HK-2 (cell line): ENCODE data around the gene CBX7.

Source experiments
- DNase-seq: peaks from one replicate; pipeline ENCODE4 v3.0.0-alpha.2; 2018; ENCODE audit not compliant: unreplicated experiment

CBX7 gene

DNA sequence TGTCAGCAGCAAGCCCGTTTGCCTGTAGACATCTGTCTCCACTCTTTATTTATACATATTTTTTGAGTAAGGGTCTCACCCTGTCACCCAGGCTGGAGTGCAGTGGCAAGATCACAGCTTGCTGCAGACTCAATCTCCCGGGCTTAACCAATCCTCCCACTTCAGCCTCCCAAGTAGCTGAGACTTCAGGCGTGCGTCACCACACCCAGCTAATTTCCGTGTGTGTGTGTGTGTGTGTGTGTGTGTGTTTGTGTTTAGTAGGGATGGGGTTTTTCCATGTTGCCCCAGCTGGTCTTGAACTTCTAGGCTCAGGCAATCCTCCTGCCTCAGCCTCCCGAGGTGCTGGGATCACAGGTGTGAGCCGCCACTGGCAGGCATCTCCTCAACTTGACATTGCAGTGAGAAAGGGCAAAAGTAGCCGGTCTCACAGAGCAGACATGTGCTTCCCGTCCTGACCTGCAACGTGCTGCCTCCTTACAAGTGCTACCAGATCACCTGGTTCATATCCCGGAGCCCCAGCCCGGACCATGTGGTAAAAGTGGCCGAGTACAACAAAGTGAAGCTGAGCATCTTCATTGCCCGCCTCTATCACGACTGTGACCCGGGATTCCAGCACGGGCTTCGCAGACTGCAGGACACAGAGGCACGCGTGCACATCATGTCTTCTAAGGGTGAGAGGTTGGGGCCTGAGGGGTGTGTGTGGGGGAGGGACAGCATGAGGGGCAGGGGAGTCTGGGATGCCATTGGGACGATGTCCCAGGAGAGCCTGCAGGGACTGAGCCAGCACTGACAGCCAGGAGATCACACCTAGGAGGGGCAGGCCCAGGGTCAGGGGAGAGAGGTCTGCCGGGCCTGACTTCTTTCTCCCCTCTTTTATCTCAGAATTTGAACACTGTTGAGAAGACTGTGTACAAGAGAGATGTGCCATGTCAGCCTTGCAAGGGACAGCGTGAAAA, 61.1 kb downstream of the CBX7 start:
- DNase-seq: no peak

DNA sequence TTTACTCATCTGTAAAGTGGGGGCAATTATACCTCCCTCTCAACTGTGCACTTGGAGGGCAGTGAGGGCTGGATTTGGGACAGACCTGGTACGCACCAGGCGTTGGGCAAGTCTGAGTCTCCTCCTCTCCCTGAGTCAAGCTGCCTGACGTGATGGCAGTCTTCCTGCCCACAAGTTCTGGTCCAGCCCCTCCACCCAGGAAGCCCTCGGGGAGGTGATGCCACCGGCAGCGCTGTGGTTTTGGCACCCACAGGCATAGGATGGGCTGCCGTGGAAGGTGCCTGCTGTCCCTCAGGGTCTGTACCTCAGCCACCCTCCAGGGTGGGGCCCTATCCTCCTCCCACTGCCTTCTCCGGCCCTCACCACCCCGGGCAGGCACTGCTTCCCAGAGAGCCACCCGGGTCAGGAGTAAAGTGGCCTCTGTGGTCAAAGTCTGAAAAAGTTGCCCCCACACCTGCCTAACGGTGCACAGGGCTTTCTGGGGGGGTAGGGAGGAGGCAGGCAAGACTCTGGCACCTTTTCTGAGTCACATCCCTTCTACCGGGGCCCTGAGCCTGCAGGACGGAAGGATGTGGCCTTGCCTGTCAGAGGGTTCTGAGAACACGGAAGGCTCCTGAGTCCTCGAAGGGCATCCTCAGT, 61.9 kb downstream of the CBX7 start:
- peak; percentile 38 for DNase-seq

DNA sequence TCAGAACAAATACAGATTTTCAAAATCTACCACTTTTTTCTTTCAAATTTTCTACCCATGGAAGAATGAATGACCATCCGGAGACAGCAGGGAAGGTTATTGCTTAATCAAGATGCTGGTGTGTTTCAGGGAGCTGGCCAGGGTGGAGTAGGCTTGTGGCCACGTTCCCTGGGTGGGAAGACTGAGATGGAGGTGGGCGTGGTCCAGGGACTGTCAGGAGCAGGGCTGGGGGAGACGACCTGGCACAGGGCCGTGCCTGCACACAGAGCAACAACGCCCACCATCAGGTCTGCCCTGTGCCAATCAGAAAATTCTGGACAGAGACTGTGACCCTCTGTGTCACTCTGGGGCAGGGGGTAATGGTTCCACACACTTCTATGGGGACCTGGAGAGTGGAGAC, 62.6 kb downstream of the CBX7 start:
- no peak for DNase-seq

DNA sequence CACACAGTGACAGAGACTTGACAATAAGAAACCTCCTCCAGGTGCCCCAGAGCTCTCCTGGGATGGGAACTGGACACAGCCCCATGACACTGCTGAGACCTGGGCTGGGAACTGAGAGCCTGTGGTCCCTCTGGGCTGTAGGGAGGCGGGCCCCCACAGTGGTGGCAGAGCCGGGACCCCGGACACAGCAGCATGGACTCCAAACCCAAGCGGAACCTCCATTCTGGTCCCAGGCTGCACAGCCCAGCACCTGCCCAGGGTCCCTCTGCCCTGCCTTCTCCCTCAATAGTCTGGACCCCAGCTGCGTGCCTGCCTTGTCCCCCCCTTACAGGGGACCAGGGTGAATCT, 63.8 kb downstream of the CBX7 start:
- no peak for DNase-seq

DNA sequence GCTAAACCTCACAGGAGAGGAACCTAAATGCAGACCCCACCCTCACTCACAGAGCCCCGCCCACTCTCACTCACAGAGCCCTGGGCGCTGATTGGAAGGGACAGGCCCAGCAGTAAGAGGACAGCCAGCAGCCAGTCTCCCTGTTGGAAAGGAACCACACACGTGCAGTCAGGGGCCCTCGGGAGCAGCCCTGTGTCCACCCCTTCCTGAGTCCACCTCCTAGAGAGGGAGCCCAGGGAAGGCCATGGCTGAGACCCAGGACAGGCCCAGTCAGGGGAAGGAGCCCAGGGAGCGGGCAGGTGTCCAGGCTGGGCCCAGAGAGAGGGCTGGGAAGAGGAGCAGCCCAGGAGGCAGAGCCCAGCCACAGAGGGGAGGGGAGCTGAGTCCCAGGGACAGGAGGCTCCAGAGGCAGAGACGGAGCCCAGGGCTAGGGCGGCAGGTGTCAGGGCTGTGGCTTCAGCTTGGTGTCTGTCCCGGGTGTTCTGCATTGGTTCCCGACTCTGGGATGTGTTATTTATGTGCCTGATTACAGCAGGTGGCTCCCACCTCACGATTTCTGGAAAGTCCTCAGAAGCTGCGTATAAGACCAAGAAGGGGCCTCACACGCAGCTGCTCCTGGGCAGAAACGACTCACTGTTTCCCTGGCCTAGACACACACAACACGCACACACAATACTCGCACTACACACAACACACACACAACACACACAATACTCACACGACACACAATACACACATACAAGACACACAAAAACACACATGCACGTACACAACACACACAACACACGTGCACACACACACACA, 64.4 kb downstream of the CBX7 start:
- no peak for DNase-seq

DNA sequence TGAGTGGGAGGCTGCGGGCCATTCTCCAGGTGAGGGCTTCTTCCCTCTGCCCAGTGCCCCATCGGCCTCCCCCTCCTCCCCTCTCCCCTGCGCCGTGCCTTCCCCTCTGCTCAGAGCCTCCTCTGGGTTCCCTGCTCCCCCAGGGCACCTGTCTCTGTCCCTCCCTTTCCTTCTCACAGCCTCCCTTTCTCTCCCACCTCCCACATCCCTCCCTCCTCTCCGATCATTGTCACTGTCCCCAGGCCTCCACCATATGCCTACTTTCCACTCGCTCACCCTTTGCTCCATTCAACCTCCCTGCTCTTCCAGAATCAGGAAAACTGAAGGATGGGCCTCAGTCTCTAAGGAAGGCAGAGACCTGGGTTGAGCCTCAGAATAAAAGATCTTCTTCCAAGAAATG, 65.4 kb downstream of the CBX7 start:
- DNase-seq: no peak

DNA sequence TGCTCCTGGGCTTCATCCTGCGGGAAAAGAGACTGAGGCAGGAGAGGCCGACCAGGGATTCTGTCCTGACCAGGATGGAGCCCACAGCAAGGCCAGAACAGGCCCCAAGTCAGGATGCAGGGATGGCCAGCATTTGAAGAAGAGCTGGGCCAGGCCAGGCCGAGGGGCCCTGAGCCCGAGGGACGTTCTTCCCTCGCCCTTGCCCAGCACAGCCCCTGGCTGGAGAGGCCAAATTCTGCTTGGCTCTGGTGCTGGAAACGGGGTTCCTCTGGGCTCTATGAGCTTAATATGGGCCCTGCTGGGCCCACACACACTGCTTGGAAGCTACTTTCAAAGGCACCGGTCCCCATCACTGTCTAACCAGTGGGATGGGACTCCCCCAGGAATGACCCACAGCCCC, 67.8 kb downstream of the CBX7 start:
- no peak for DNase-seq

DNA sequence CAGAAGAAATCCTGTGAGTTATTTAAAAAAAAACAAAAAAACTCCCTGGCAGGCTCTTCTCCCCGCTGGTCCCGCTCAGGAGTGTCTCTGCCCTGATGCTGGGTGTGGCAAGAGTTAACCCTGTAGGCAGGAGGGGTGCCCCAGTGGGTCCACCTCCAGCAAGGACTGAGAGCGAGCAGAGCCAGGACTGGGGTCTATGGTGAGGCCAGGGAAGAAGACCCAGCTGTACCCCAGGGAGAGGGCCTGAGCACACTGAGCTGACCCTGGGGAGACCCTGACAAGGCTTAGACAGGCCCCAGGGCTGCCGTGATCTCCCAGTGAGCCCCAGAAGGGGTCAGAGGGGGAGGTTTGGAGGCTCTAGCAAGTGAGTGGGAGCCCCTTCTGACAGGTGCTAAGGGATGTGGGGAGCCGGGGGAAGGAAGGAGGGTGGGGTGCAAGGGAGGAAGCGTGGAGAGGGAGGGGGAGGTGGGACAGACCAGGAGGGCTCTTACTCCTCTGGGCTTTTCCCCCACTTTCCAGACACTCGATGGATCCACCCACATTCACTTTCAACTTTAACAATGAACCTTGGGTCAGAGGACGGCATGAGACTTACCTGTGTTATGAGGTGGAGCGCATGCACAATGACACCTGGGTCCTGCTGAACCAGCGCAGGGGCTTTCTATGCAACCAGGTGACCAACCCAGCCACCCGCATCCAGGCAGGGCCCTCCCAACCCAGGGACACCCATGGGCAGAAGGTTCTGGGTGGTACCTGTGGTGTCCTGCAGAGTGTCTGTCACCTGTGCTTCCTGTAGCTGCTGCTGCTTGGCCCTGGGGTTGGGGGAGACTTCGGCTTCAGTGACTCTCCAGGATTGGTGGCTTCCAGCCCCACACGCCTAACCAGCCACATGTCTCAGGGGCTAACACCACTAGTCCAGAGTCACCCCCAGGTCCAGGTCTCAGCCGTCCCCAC, 69.0 kb downstream of the CBX7 start:
- no peak for DNase-seq

DNA sequence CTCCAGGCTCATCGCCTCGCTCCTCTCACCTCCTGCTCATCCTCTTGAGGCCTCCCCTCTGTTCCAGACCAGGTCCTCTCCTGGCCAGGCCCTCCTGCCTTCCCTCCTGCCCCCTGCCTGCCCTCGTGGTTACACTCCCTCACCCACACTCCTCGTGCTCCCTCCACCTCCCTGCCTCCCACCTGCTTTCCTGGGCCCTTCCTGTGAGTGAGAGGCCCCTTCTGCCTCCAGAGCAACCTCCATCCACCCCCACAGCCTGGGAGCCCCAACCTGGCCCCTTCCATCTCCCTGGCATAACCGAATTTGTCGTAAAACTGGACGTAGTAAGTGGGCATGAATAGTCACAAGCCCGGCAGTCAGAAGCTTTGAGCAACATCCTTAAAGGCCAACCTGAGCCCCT, 70.9 kb downstream of the CBX7 start:
- DNase-seq: no peak

DNA sequence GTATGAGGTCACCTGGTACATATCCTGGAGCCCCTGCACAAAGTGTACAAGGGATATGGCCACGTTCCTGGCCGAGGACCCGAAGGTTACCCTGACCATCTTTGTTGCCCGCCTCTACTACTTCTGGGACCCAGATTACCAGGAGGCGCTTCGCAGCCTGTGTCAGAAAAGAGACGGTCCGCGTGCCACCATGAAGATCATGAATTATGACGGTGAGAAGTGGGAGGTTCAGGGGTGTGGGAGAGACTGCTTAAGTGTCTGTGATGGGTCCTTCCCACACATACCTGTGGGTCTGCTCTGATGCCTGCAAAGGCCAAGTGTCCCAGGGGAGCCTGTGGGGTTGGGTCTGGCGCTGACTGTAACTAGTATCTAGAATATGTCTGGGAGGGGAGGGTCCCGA, 71.5 kb downstream of the CBX7 start:
- no peak for DNase-seq
